Endothelial cell of umbilical vein (primary cell): ENCODE results near the gene ASPSCR1. TPM values are rescaled to one million over a fixed set of nuclear protein-coding genes. Genes with fewer than 3 reads are reported as not detected.
A peak's percentile ranks its signal among the peaks of the same experiment; 100 is the strongest.

Experiments used
- BruUV-seq: library from RNA; stranded (reverse); fragments of 400-500 nt; replicated peaks from 2 replicates; lab custom pipeline; 2021; lab: Mats Ljungman, UMichigan
- CTCF ChIA-PET: fragments of 300-600, 350-600 bp; sonication (Branson Sonifier 250); formaldehyde crosslinking; loops from one replicate; lab custom pipeline; 2021; ENCODE audit warnings: antibody characterized with exemption, inconsistent platforms; lab: Charles Lee
- POLR2A ChIA-PET: fragments of 300-600, 350-600 bp; sonication (Branson Sonifier 250); formaldehyde crosslinking; loops from one replicate; lab custom pipeline; 2021; ENCODE audit warnings: antibody characterized with exemption, inconsistent platforms; lab: Charles Lee
- DNase-seq: peaks from one replicate; pipeline ENCODE4 v3.0.0-alpha.2; 2011; ENCODE audit warnings: low read depth, low spot score
- FAIRE-seq: peaks from 2 replicates; lab custom pipeline; 2011; peaks lifted over from hg19 to GRCh38; lab: Jason Lieb, UNC
- H2AFZ ChIP-seq: 2 replicates; pipeline ENCODE4 v1.6.0; 2012; ENCODE audit warnings: low read depth, low read length, control low read depth, inconsistent platforms
- H3K27ac ChIP-seq: 2 replicates; pipeline ENCODE4 v1.5.1; 2011; ENCODE audit warnings: low read depth, mild to moderate bottlenecking, control low read depth, low read length, moderate library complexity; ENCODE audit not compliant: insufficient read depth
- H3K27me3 ChIP-seq, 2 experiments: 2 replicates each; pipeline versions ENCODE4 v1.6.0 to v1.6.1; 2011; ENCODE audit warnings: low read length in 2 of 2, mixed read lengths in 1 of 2; ENCODE audit not compliant: control insufficient read depth in 2 of 2, insufficient read depth in 2 of 2
- H3K36me3 ChIP-seq, 2 experiments: 2 replicates in 1 of 2; 3 replicates in 1 of 2; pipeline ENCODE4 v1.5.1; 2011; ENCODE audit warnings: low read length in 2 of 2, mild to moderate bottlenecking in 1 of 2, moderate library complexity in 1 of 2; ENCODE audit not compliant: control insufficient read depth in 2 of 2, insufficient read depth in 2 of 2; ENCODE audit errors: extremely low read depth in 1 of 2
- H3K4me1 ChIP-seq: 3 replicates; pipeline ENCODE4 v1.5.1; 2011; ENCODE audit warnings: mild to moderate bottlenecking, low read length; ENCODE audit not compliant: control insufficient read depth, insufficient read depth; ENCODE audit errors: extremely low read depth
- H3K4me2 ChIP-seq: 2 replicates; pipeline ENCODE4 v1.6.1; 2011; ENCODE audit warnings: low read length, control low read depth, mixed read lengths; ENCODE audit not compliant: insufficient read depth
- H3K4me3 ChIP-seq, 3 experiments: fragments of 200-600 bp in 1 of 3; sonication (generic), shearing (Covaris generic) in 1 of 3; replicated peaks in 1 of 3; 2 replicates each; pipeline ENCODE4 v1.5.1; 2011 to 2016; ENCODE audit warnings: control low read depth in 3 of 3, low read length in 3 of 3, mild to moderate bottlenecking in 2 of 3, inconsistent platforms in 1 of 3, low read depth in 1 of 3, moderate library complexity in 1 of 3; ENCODE audit not compliant: insufficient read depth in 1 of 3
- H3K79me2 ChIP-seq: 2 replicates; pipeline ENCODE4 v1.6.0; 2012; ENCODE audit warnings: low read length, inconsistent platforms; ENCODE audit not compliant: control insufficient read depth, insufficient read depth
- H3K9ac ChIP-seq: replicated peaks from 2 replicates; pipeline ENCODE3; 2011; ENCODE audit warnings: low read length, control low read depth; ENCODE audit not compliant: insufficient read depth; ENCODE audit errors: extremely low read depth
- H3K9me1 ChIP-seq: replicated peaks from 3 replicates; pipeline ENCODE4 v1.6.0; 2011; ENCODE audit warnings: mild to moderate bottlenecking, low read length; ENCODE audit not compliant: control insufficient read depth, insufficient read depth; ENCODE audit errors: extremely low read depth
- H3K9me3 ChIP-seq: replicated peaks from 2 replicates; pipeline ENCODE4 v1.5.1; 2012; ENCODE audit warnings: low read length, inconsistent platforms; ENCODE audit not compliant: control insufficient read depth, insufficient read depth
- H4K20me1 ChIP-seq: replicated peaks from 2 replicates; pipeline ENCODE3; 2011; ENCODE audit warnings: mild to moderate bottlenecking, low read length; ENCODE audit not compliant: control insufficient read depth, insufficient read depth; ENCODE audit errors: extremely low read depth
- CTCF ChIP-seq, 2 donors: IDR thresholded peaks; 1 replicate in 1 of 2; 2 replicates in 1 of 2; pipeline ENCODE4 v1.5.1; 2011; ENCODE audit warnings: low read length in 2 of 2, mild to moderate bottlenecking in 2 of 2, moderate library complexity in 2 of 2, control low read depth in 1 of 2, inconsistent platforms in 1 of 2, low read depth in 1 of 2; ENCODE audit not compliant: insufficient read depth in 1 of 2; ENCODE audit errors: extremely low read depth in 1 of 2
- EZH2 ChIP-seq: IDR thresholded peaks from 2 replicates; pipeline ENCODE4 v1.6.1; 2012; ENCODE audit warnings: borderline replicate concordance, low read depth, mild to moderate bottlenecking, moderate library complexity, low read length, inconsistent platforms; ENCODE audit not compliant: severe bottlenecking
- FOS ChIP-seq: IDR thresholded peaks from 2 replicates; pipeline ENCODE4 v1.6.1; 2011; ENCODE audit warnings: mild to moderate bottlenecking, low read length, moderate library complexity, borderline replicate concordance; ENCODE audit not compliant: insufficient read depth
- GATA2 ChIP-seq: IDR thresholded peaks from 2 replicates; pipeline ENCODE4 v1.7.0; 2011; ENCODE audit warnings: low read depth, mild to moderate bottlenecking, moderate library complexity, mixed read lengths, low read length; ENCODE audit not compliant: insufficient read length, insufficient read depth
- JUN ChIP-seq: IDR thresholded peaks from 2 replicates; pipeline ENCODE4 v1.6.1; 2011; ENCODE audit warnings: borderline replicate concordance, low read depth; ENCODE audit not compliant: insufficient read length, insufficient read depth
- MAX ChIP-seq: IDR thresholded peaks from 2 replicates; pipeline ENCODE4 v1.6.1; 2011; ENCODE audit not compliant: insufficient read depth, insufficient read length
- MYC ChIP-seq: IDR thresholded peaks from one replicate; pipeline ENCODE4 v1.6.1; 2011; ENCODE audit warnings: mild to moderate bottlenecking, low read depth, low read length
- POLR2A ChIP-seq: IDR thresholded peaks from 2 replicates; pipeline ENCODE4 v1.6.1; 2012; ENCODE audit warnings: low read depth, mild to moderate bottlenecking, control low read depth, low read length
- POLR2AphosphoS5 ChIP-seq: IDR thresholded peaks from 2 replicates; pipeline ENCODE4 v1.6.1; 2012; ENCODE audit warnings: low read depth, mild to moderate bottlenecking, control low read depth, low read length, moderate library complexity; ENCODE audit not compliant: insufficient read depth
- dilution Hi-C: fragments of 300-500 bp; cut with MboI; formaldehyde crosslinking; loops from one replicate; pipeline ENCODE4 v1.15.0; 2019; ENCODE audit warnings: low sequenced_read_pairs; ENCODE audit not compliant: extremely low pct_ligation_motif_present
- intact Hi-C: fragments of 100-400 bp; cut with micrococcal nuclease; formaldehyde crosslinking; loops from one replicate; pipeline ENCODE4 v1.10.0; 2022
- polyA plus RNA-seq, 4 experiments: library from polyadenylated mRNA; depleted of rRNA in 3 of 4; stranded (reverse) in 3 of 4; unstranded in 1 of 4; fragments of >200 nt; gene quantifications; 2 replicates each; pipeline versions ENCODE4 v1.2.1 to v1.2.3, GENCODE V29; 2011 to 2012; ENCODE audit warnings: missing spikeins in 1 of 4
- total RNA-seq: library from RNA; stranded (reverse); gene quantifications from 2 replicates; pipeline ENCODE4 v1.2.3, GENCODE V29; 2021

Gene ASPSCR1
- total and polyA plus RNA-seq, 2 donors (not counting 3 experiments of a cell fraction or from before 2014, with no cell fraction given), result 24.8 to 36.5 TPM

GRCh38 chr17:82056729-82057621 lies 79.5 kb downstream of the ASPSCR1 start:
- H3K9me1 ChIP-seq, result no peaks in the 10 kb centered on the region
- CTCF ChIA-PET, result interaction anchor here (0.8 to 1.2 kb wide), 2 partner anchors 19 to 26 kb away, joined by 3 to 4 read pairs; partner anchors contain the start of gene DCXR
- no peak overlapping the region for H3K4me3 ChIP-seq
- TSS peak; percentile 26 for BruUV-seq
- no peak overlapping the region for H3K9ac ChIP-seq
- H3K79me2 ChIP-seq, result peaks cover 11% of the 10 kb centered on the region
- H2AFZ ChIP-seq, result no peak overlapping the region
- peaks cover 12 to 59% of the 10 kb centered on the region in 2 experiments for H3K36me3 ChIP-seq
- H3K27me3 ChIP-seq, result no peaks in the 10 kb centered on the region
- no peak for DNase-seq
- H3K4me1 ChIP-seq, result peaks cover 6% of the 10 kb centered on the region
- dilution Hi-C loops, result no loop called here
- intact Hi-C loops, result no loop called here
- POLR2A ChIA-PET, result no interaction called here
- no peaks in the 10 kb centered on the region for H4K20me1 ChIP-seq
- no peak overlapping the region for H3K4me2 ChIP-seq
- TF ChIP-seq POLR2AphosphoS5 (peak; percentile 28), GATA2 (no peak)
- H3K27ac ChIP-seq, result no peak overlapping the region
- H3K9me3 ChIP-seq, result no peaks in the 10 kb centered on the region
- FAIRE-seq, result no peak

- no peaks in the 10 kb centered on the region for H3K4me1 ChIP-seq
- TF ChIP-seq CTCF (IDR thresholded peaks at IDR 0.05; ENCODE audit: extremely low read depth in 1 of 2, insufficient read depth in 1 of 2, low read depth in 1 of 2, low read length in 2 of 2) (no peak), FOS (no peak), POLR2A (no peak), GATA2 (no peak), EZH2 (no peak), POLR2AphosphoS5 (no peak), MYC (no peak), JUN (no peak), MAX (no peak)
- intact Hi-C loops (no loop called here), dilution Hi-C loops (no loop called here)
- BruUV-seq, result no TSS peak
- H3K27ac ChIP-seq, result no peak overlapping the region
- ChIA-PET CTCF (interaction anchor here (1.0 kb wide), 1 partner anchor 28 kb away, joined by 4 read pairs; no protein-coding TSS in a partner anchor), POLR2A (no interaction called here)
- no peaks in the 10 kb centered on the region for H3K9me1 ChIP-seq
- no peak overlapping the region for H3K4me2 ChIP-seq
- no peaks in the 10 kb centered on the region for H3K9me3 ChIP-seq
- H3K4me3 ChIP-seq, result no peak overlapping the region
- no peaks in the 10 kb centered on the region for H3K79me2 ChIP-seq
- no peak overlapping the region for H3K9ac ChIP-seq
- H2AFZ ChIP-seq, result no peak overlapping the region
- DNase-seq, result no peak
- H3K27me3 ChIP-seq, result no peaks in the 10 kb centered on the region
- no peak for FAIRE-seq
- H4K20me1 ChIP-seq, result no peaks in the 10 kb centered on the region
- peaks cover 12 to 60% of the 10 kb centered on the region in 2 experiments for H3K36me3 ChIP-seq
Observed at GRCh38 chr17:82058230-82058854, 80.9 kb downstream of the ASPSCR1 start.
